Hematopoietic multipotent progenitor cell treated with erythropoietin and hydrocortisone succinate and interleukin-3 and kit ligand, for 15 days (in vitro differentiated cells): Measurements from ENCODE around the gene TAGLN.
"Not testable (repeated sequence)": the region's sequence is repeated elsewhere in the genome, so short reads cannot be mapped to it uniquely, and the experiment has no call there.

Source experiments
- DNase-seq: peaks from one replicate; pipeline ENCODE4 v3.0.0-alpha.2; 2015; ENCODE audit warnings: low spot score

The TAGLN gene

GRCh38 chr11:117195761-117196160, 3.4 kb upstream of the TAGLN start:
- no peak for DNase-seq

GRCh38 chr11:117197006-117197405, 2.2 kb upstream of the TAGLN start:
- DNase-seq: no peak

GRCh38 chr11:117197516-117198456, 1.4 kb upstream of the TAGLN start:
- DNase-seq: no peak

- DNase-seq: no peak
Observed at GRCh38 chr11:117198613-117199012, 557 bp upstream of the TAGLN start.

GRCh38 chr11:117199916-117200812, 994 bp downstream of the TAGLN start:
- DNase-seq: no peak

GRCh38 chr11:117200813-117201657, 1.9 kb downstream of the TAGLN start:
- DNase-seq: no peak

- no peak for DNase-seq
Observed at GRCh38 chr11:117201658-117202305, 2.6 kb downstream of the TAGLN start.

- no peak for DNase-seq
Observed at GRCh38 chr11:117202386-117203068, 3.4 kb downstream of the TAGLN start.

- DNase-seq: no peak
Observed at GRCh38 chr11:117203069-117203407, 3.9 kb downstream of the TAGLN start.

GRCh38 chr11:117204283-117205080, 5.3 kb downstream of the TAGLN start:
- no peak for DNase-seq

GRCh38 chr11:117205211-117205818, 6.1 kb downstream of the TAGLN start:
- DNase-seq: no peak

- not testable (repeated sequence) for DNase-seq
Observed at GRCh38 chr11:117206111-117206510, 6.9 kb downstream of the TAGLN start.

- DNase-seq: not testable (repeated sequence)
Observed at GRCh38 chr11:117206859-117207258, 7.7 kb downstream of the TAGLN start.

- not testable (repeated sequence) for DNase-seq
Observed at GRCh38 chr11:117207481-117207880, 8.3 kb downstream of the TAGLN start.

GRCh38 chr11:117208710-117209109, 9.5 kb downstream of the TAGLN start:
- not testable (repeated sequence) for DNase-seq

GRCh38 chr11:117209351-117210125, 10.4 kb downstream of the TAGLN start:
- DNase-seq: not testable (repeated sequence)

GRCh38 chr11:117210620-117211019, 11.4 kb downstream of the TAGLN start:
- DNase-seq: no peak

GRCh38 chr11:117212697-117213355, 13.7 kb downstream of the TAGLN start:
- DNase-seq: no peak
